ENCODE measurements around the gene BABAM2.

GRCh38 chr2:27956888-27957287 is 66.4 kb downstream of the BABAM2 start:
- TF ChIP-seq ZNF843 (tag by site-specific recombination; IDR thresholded peaks at IDR 0.05) (no peak), ZNF777 (tag by site-specific recombination; IDR thresholded peaks at IDR 0.05; ENCODE audit: borderline replicate concordance) (no peak)
- TF ChIP-seq, protein P1, sequence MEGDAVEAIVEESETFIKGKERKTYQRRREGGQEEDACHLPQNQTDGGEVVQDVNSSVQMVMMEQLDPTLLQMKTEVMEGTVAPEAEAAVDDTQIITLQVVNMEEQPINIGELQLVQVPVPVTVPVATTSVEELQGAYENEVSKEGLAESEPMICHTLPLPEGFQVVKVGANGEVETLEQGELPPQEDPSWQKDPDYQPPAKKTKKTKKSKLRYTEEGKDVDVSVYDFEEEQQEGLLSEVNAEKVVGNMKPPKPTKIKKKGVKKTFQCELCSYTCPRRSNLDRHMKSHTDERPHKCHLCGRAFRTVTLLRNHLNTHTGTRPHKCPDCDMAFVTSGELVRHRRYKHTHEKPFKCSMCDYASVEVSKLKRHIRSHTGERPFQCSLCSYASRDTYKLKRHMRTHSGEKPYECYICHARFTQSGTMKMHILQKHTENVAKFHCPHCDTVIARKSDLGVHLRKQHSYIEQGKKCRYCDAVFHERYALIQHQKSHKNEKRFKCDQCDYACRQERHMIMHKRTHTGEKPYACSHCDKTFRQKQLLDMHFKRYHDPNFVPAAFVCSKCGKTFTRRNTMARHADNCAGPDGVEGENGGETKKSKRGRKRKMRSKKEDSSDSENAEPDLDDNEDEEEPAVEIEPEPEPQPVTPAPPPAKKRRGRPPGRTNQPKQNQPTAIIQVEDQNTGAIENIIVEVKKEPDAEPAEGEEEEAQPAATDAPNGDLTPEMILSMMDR (tag by site-specific recombination; IDR thresholded peaks at IDR 0.05), result no peak
